ENCODE results near the gene SSBP3.

DNA sequence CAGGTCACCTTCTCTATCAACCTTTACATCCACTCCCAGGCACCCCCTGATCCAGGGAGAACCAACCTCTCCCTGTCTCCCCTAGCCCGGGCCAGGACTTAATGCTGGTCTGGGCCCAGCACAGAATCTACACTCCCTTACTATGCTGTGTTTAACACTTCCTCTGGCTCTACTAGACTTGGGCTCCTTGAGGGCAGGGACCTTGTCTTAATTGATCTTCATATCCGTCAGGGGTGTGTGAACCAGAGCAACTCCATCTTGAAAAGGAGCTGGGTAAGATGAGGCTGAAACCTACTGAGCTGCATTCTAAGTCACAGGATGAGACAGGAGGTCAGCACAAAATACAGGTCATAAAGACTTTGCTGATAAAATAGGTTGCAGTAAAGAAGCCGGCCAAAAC, 98.9 kb downstream of the SSBP3 start:
- TF ChIP-seq, protein P1, sequence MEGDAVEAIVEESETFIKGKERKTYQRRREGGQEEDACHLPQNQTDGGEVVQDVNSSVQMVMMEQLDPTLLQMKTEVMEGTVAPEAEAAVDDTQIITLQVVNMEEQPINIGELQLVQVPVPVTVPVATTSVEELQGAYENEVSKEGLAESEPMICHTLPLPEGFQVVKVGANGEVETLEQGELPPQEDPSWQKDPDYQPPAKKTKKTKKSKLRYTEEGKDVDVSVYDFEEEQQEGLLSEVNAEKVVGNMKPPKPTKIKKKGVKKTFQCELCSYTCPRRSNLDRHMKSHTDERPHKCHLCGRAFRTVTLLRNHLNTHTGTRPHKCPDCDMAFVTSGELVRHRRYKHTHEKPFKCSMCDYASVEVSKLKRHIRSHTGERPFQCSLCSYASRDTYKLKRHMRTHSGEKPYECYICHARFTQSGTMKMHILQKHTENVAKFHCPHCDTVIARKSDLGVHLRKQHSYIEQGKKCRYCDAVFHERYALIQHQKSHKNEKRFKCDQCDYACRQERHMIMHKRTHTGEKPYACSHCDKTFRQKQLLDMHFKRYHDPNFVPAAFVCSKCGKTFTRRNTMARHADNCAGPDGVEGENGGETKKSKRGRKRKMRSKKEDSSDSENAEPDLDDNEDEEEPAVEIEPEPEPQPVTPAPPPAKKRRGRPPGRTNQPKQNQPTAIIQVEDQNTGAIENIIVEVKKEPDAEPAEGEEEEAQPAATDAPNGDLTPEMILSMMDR (conservative IDR thresholded peaks at IDR 0.05; ENCODE audit: low read depth, low read length), result no peak
- no peak for TF ChIP-seq EZH2 (IDR thresholded peaks at IDR 0.05; ENCODE audit: low read length, unreplicated experiment)
